ENCODE results near the gene MAD1L1.

The MAD1L1 gene

DNA sequence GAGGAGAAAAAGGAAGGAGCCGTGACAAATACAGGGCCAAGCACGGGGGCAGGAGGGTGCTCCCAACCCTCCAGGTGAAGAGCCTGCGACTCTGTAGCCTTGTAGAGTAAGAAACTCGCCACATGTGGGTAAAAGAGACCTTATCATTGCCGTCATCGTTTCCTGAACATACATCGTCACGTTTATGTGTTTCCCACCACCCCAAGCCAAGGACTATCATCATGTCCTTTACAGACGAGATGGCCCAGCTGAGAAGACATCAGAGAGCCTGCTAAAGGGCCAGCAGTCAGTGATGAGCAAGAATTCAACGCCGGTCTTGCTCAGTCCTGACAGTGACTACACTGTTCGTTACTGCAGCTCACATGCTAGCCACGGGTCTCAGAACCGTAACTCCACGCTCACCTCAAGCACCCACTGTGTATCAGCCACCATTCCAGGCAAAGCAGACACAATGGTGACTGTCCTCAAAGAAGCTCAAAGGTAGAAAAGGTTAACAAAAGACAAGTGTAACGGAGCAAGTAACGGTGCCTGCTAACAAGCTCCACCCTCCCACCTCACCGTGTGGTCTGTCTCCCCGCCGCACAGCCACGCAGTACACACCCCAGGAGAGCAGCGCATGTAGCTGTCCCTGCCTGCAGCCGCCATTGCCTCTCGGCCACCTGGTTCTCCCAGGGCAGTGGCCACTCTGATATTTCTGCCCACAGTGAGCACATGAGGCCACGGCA is 147.8 kb downstream of the MAD1L1 start:
- no peak for DNase-seq (ENCODE audit: low read depth)

DNA sequence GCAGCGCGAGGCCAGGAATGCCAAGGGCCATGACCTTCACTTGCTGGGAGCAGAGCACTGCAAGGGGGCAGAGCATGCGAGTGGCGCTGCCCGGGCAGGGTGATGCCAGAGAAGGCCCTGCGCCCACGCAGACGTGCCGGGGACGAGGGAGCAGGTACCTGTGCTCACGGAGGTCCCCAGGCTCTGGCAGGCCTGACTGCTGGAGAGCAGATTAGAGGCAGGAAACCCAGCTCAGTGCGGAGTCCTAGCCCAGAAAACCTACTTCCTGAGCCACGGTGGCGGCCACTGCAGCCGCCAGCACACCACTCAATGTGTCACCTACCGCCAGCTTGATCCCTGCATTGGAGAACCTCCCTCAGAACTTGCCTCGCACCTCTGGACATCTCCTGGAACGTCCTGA is 148.4 kb downstream of the MAD1L1 start:
- no peak for DNase-seq (ENCODE audit: low read depth)

DNA sequence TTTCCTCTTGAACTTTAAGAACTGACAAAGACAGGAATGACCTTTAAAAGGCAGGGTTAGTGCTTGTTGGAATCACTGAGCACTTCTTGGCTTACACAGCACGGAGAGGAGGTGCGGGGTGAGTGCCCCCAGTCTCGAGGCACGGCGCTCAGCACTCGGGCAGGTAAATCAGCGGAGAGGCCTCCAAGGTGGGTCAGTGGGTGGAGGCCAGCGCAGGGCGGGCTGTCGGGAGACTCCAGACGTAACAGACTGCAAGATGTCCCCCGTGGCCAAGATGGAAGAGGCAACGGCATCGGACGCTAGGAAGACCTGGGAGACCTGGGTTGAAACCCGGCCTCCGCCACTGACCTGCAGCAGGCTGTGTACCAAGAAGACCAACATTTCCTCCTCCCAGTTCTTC is 149.4 kb downstream of the MAD1L1 start:
- no peak for DNase-seq (ENCODE audit: low read depth)

DNA sequence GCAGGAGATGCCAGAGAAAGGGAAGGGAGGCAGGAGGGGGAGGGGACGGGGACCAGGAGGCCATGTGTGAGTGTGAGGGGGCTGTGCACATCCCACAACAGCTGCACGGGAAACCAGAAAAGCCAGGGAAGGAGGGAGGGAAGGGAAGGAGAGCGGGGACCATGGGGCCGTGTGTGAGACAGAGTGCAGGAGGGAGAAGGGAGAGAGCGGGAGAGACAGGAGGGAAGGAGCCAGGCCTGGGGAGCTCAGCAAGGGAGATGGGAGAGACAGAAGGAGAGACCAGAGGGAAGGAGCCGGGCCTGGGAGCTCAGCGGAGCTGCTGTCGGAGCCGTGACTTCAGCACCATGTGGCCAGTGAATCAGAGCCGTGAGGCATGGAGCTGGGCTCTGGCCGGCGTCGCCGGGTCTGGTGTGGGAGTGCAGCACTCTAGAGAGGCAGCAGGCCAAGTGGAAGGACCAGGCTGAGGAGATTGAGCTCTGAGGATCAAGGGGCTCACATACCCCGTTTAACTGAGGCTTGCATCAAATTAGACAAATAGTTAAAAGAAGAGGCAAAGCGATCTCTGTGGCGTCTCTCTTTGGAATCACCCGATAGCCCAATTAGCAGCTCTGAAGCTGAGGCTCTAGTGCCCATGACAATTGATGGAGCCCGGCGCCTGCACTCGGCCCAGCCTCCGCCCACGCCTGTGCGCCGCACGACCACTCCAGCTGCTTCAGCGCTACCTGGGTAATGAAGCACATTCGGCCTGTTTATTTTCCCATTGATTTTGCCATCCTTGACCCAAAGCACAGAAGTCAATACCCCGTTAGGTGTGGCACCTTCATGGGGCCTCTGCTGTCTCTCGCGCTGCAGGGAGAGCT is 150.4 kb downstream of the MAD1L1 start:
- DNase-seq (ENCODE audit: low read depth), result peak; percentile 58

DNA sequence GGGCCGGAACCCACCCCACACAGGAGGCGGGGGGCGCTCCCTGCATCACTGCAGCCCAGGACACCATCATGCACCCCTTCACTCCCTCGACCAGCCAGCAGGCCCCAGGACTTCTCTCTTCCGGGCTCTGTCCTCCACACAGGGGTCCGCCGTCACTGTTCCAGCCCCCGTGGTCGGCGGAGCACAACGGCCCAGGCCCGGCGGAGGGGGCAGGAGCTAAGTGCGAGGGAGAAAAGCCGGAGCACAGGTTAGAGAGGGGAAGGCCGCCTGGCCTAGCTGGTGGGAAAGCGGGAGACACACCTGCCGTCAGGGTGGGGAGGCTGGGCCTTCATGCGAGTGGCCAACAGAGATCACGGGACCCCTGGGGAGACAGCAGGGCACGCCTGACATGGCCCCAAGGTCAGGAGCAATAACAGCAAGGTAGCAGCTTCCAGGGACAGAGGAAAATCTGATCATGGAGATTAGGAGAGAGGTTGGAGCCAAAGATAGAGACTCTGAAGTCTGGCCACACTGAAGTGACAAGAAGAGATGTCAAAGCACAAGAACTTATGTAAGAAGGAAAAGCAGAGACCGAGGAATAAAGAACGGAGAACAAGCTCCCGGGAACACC is 151.1 kb downstream of the MAD1L1 start:
- DNase-seq (ENCODE audit: low read depth), result no peak

DNA sequence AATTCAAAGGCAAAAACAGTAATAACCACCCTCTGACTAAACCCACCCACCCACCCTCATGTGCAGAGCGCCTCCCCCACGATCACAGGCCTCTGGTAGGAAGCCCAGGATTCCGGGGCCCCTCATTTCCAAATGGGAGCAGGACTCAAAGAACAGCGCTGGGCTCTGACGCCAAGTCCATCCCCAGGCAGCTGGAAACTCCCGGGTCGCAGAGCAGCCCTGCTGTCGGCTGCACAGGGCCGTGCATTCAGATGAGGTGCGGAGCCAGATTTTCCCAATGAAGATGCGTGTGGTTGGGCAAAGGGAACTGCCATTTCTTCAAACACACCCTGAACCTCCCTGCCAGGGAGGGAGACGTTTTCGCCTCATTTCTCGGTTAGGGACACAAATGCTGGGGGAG is 152.3 kb downstream of the MAD1L1 start:
- DNase-seq (ENCODE audit: low read depth), result no peak

DNA sequence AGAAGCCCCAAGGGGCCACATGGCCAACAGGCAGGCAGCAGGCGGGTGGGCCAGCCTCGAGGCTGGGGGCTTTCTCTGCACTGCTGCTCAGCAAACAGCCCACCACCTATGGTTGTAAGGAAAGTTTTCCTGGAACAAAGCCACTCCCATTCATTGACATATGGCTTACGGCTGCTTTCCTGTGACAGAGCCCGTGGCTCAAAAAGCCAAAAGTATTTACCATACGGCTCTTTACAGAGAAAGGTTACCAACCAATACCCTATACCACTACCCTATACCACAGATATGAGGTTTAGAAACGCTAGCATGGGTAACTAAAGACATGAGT is 152.7 kb downstream of the MAD1L1 start:
- no peak for DNase-seq (ENCODE audit: low read depth)

DNA sequence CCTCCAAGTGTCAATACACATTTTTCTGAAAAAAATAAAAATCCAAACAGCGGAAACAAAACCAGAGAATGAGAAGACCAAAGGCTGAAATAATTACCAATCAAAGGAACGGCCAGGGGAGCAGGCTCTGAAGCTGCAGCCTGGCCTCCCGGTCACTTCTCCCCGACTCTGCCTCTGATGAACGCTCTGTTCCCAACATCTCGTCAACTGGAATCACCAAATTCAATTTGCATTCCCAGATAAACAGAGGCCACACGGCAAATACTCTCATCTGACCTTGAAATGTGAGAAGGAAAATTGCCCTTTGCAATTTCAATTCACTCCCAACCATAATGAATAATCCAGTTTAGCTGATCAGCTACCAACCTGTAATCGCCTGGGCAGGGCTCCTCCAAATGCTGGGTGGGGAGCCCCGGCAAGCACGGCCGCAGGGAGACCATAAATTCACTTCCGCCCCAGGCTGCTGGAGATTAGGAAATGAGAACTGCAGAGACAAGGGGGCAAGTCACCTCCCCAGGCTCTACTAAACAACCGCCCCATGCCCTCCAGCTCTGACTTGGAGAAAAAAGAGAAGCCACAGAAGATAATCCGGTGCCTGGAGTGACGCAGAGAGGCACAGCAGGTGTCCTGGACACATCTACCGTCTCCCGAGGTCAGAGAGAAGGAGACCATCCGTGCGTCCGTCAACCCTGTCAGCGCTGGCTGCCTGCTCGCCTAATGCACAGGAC is 153.2 kb downstream of the MAD1L1 start:
- DNase-seq (ENCODE audit: low read depth), result no peak

DNA sequence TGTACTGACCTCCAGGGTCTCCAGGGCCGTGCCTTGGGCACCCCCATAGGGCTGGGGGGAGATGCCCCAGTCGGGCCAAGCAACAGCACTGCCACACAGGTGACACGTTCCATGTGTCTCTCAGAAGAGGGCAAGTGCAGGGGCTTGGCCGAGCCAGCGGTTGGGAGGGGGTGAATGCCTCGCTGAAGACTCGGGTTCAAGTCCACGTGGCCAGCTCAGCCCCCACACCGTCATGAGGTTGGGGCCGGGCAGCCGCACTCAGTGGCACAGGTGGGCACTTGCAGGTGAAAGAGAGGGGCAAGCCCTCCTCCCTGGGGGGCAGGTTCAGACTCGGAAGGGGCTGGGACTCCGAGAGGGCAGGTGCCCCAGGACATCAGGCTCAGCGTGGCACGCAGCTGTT is 153.8 kb downstream of the MAD1L1 start:
- no peak for DNase-seq (ENCODE audit: low read depth)

DNA sequence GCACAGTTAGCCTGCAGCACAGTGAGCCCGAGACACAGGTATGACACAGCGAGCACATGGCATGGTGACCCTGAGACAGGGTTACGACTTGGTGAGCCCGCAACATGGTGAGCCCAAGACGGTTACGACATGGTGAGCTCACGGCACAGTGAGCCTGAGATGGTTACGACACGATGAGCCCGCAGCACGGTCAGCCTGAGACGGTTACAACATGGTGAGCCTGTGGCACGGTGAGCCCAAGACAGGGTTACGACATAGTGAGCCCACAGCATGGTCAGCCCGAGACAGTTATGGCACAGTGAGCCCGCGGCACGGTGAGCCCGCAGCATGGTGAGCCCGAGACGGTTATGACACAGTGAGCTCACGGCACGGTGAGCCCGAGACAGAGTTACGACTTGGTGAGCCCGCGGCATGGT is 156.1 kb downstream of the MAD1L1 start:
- no peak for DNase-seq (ENCODE audit: low read depth)

DNA sequence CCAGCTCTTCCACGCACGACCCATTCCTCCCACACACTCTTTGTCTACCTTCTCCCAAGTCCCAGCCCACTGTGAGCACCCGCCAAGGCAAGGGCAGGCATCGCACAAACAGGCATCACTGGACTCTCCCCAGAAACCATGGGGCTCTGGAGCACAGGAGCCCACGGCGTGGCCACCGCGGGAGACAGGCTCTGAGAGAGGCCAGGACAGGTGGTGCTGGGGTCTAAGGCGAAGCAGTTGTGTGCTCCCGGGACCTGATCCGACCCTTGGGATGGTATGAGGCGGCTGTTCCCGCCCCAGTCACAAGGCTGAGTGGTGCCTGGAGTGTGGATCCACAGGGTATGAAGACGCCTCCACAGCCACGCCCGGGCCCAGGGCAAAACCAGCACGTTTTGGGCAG is 156.9 kb downstream of the MAD1L1 start:
- no peak for DNase-seq (ENCODE audit: low read depth)

DNA sequence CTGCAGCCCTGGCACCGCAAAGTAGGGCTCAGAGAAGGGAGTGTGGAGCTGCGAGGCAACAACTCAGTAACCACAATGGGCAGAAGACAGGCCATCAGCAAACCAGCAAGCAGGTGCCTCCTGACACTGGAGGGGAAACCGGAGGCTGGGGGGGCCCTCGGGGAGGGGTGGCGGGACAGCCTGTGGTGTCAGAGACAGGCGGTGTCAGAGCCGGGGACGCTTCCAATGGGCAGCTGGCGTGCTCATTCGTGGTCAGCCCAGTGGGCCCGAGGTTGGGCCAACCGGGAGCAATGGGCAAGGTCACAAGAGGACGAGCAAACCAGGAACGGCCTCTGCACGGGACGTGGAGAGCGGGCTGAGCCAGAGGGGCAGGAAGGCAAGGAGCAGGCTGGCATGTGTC is 158.1 kb downstream of the MAD1L1 start:
- DNase-seq (ENCODE audit: low read depth), result no peak

DNA sequence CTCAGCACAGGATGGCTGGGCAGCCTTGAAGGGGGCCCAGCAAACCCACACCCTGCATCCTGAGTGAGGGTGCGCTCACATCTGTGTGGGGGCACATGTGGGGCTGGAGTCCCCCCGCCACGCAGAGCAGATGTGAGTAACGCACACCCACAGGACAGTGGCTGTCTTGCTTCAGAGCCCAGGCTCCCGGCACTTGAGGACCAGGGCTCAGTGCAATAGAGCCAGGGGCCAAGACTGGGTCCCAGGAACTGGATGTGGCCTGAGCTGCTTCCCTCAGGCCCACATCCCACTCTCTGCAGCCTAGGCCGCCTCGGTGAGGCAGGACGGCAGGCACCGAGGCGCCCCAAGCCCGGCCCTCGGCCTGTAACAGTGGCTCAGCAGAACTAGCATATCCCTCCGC is 159.9 kb downstream of the MAD1L1 start:
- no peak for DNase-seq (ENCODE audit: low read depth)

DNA sequence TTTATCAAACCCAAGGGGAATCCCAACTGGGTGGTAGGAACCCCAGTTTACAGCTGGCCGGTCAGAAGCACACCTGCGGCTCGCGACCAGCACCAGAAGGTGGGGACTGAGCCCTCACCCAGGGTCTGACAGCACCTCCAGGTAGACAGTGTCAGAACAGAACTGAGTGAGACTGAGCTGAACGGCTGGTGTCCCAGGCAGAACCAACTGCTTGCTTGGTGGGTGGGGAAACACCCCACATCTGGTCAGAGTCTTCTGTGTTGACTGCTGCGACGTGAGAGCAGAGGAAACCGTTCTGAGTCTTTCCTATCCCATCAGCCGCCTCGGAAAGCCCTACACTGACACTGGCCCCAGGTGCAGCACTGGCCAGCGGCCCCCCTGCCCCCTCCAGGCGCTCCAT is 160.7 kb downstream of the MAD1L1 start:
- DNase-seq (ENCODE audit: low read depth), result no peak

DNA sequence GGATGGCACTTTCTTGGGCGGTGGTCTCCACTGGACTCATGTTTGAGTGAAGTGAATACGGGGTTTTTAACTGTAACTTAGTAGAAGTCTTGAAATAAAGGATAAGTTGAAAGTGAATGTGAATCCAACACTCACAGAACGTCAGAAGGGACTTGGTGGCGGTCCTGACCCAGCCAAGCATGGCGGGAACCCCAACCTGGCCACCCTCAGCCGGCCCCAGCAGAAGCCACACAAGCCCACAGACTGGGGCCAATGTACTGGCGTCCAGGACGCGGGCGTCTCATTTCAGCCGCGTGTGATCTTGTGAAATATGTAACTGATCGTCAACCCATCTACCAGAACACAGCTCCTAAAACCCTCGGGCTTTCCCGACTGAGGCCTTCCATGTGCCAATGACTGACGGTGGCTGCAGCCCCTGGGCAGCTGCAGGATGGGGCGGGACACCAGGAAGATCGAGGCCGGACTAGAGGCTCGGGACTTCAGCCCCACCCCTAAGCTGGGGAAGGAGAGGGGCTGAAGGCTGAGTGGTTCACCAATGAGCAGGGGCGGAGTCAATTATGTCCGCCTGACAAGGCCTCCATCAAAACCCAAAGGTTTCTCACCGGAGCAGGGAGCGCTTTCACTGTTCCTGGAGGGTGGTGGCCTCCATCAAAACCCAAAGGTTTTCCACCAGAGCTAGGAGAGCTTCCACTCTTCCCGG is 161.5 kb downstream of the MAD1L1 start:
- DNase-seq (ENCODE audit: low read depth), result no peak

DNA sequence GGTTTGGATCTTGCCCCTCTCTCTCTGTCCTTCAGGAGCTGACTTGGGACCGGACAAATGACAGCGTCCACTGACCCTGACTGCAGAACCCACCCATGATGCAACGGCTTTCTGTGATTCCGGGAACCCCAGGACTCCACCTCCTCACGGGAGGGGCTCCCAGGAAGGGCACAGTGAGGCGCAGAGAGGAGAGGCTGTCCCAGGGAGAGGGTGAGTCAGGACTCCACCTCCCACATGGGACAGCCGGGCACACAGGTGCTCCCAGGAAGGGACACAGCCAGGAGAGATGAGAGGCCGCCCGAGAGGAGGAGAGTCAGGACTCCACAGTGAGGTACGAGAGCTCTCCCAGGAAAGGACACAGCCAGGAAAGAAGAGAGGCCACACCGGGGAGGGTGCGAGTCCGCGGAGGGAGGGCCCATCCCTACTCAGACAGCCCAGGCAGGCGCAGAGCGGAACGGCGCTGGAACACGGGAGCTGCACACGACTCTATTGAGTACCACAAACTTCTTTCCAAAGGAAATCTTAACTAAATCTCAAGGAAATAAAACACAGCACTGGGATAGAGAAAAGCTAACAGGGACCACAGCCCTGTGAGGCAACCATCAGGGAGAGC is 162.5 kb downstream of the MAD1L1 start:
- no peak for DNase-seq (ENCODE audit: low read depth)

DNA sequence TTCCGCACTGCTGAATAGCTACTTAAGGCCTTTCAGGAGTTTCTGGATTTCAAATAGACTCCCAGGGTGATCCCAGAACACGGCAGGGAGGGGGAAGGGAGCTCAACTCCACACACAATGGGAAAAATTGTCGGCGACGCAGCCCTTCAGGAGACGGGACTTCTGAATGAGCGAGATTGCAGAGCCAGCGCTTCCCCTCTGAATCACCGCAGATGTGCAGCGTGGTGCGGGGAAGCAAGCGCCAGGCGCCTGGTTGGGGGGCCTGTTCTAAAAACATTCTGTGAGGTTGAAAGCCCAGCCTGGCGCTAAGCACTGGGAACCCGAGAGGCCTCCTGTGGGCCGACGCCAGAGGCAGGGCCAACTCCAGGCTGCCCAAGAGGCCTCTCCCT is 163.3 kb downstream of the MAD1L1 start:
- no peak for DNase-seq (ENCODE audit: low read depth)

DNA sequence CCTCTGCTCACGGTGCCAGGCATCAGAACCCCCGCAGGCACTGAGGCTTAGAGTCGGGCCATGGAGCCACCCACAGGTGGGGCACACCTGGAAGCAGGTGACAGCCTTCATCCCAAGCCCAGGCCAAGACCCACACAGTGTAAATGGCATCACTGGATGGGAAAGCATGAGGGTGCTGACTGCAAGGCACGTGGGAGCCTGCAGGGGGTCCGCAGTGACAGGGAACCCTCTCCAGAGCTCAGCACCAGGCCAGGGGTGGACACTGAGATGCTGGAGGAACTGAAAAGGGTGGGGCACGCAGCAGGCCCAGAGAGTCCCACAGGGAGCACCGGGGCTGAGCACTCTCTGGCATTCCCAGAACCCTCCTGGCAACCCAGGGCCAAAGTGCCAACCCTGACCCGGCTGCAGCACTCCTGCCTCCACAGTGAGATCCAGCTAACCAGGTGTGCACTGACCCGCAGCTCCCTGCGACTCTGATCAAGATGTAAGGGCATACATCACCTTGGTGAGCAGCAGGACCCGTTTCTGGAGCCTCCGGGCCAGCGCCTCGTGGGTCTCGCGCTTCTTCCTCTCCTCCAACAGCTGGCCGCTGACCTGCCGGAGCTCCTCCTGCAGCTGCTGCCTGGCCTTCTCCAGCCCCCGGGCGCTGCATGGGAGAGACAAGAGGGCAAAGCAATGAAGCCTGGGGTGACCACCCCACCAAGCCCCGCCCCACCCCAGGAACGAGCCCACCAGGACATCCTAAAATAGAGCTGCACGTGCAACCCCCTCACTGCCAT is 163.9 kb downstream of the MAD1L1 start:
- no peak for DNase-seq (ENCODE audit: low read depth)

DNA sequence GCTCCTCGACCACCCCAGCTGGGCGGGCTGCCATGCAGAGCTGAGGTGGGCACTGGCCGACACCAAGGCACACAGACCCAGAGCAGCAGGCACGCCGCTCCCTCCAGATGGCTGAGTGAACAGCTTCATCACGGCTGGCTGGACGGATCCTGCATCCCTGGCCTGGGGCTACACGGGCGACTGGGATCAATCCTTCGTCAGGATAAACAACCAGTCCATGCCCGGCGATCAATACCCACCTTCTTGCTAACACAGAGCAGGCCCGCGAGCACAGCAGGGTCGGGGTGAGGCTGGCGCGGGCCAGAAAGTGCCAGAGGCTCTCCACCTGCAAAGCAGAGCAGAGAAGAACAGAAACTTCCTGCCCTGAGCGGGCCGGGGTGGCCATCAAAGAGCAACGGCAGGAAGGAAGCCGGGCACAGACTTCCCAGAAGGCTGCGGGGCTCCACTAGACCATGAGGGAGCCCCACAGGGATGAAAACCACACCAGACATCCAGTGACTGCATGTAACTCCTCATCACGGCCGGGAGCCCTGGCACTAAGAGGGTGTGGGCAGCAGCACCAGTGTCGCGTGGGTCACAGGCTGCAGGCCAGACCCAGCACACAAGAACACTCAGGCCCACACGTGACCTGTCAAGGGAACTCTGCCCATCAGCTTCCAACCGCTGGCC is 166.4 kb downstream of the MAD1L1 start:
- DNase-seq (ENCODE audit: low read depth), result no peak

DNA sequence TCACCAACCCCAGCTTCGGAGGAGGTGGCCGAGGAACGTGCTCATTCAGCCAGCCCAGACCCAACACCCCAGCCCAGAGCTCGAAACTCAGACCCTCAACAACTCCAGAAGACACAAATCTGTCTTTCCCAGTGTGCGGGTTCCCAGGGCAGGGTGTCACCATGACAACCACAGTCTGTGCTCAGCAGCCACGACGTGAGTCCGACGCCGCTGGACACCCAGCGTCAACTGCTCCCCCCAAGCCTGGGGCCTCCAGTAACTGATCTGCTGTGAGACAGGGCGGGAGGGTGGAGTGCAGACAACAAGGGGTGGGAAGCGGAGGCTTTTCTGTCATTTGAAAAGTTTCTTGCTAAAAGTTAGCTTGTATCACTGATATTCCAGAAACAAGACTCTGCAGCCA is 167.2 kb downstream of the MAD1L1 start:
- DNase-seq (ENCODE audit: low read depth), result no peak
